MCF 10A (cell line): Measurements from ENCODE around the gene ACTL6B. TPM values are rescaled to one million over a fixed set of nuclear protein-coding genes. Genes with fewer than 3 reads are reported as not detected.

Source experiments
- BruUV-seq: library from RNA; stranded (reverse); fragments of 400-500 nt; replicated peaks from 2 replicates; lab custom pipeline; 2021; lab: Mats Ljungman, UMichigan
- CTCF ChIA-PET: fragments of 300-600 bp; sonication (Branson Sonifier 250); formaldehyde crosslinking; extraction: SDS; loops from one replicate; lab custom pipeline; 2021; ENCODE audit warnings: antibody characterized with exemption, inconsistent platforms; lab: Yijun Ruan, JAX
- POLR2A ChIA-PET: fragments of 300-600, 350-650 bp; sonication (Branson Sonifier 250); formaldehyde crosslinking; extraction: SDS; loops from one replicate; lab custom pipeline; 2020; ENCODE audit warnings: antibody characterized with exemption, inconsistent platforms; lab: Yijun Ruan, JAX
- DNase-seq: peaks from one replicate; pipeline ENCODE4 v3.0.0-alpha.2; 2018; ENCODE audit not compliant: unreplicated experiment
- H3K27ac Mint-ChIP-seq: one replicate; pipeline ENCODE4 v1.8.0; 2022; ENCODE audit warnings: mild to moderate bottlenecking, low read depth, mixed read lengths; ENCODE audit not compliant: unreplicated experiment
- H3K27me3 Mint-ChIP-seq: one replicate; pipeline ENCODE4 v1.8.0; 2022; ENCODE audit warnings: mixed read lengths; ENCODE audit not compliant: insufficient read depth, unreplicated experiment
- H3K36me3 Mint-ChIP-seq: one replicate; pipeline ENCODE4 v1.8.0; 2022; ENCODE audit warnings: mild to moderate bottlenecking, moderate library complexity, mixed read lengths; ENCODE audit not compliant: insufficient read depth, unreplicated experiment
- H3K4me1 Mint-ChIP-seq: one replicate; pipeline ENCODE4 v1.8.0; 2022; ENCODE audit warnings: mixed read lengths; ENCODE audit not compliant: insufficient read depth, unreplicated experiment
- H3K4me3 Mint-ChIP-seq: one replicate; pipeline ENCODE4 v1.8.0; 2022; ENCODE audit warnings: mild to moderate bottlenecking, moderate library complexity, mixed read lengths; ENCODE audit not compliant: unreplicated experiment
- H3K9me3 Mint-ChIP-seq: one replicate; pipeline ENCODE4 v1.8.0; 2022; ENCODE audit warnings: mixed read lengths; ENCODE audit not compliant: unreplicated experiment
- intact Hi-C: fragments of 100-400 bp; cut with micrococcal nuclease; formaldehyde crosslinking; loops from 2 replicates; pipeline ENCODE4 v1.14.1; 2022
- total RNA-seq: library from RNA; stranded (reverse); gene quantifications from 2 replicates; pipeline ENCODE4 v1.2.3, GENCODE V29; 2022
- TF ChIP-seq, protein P1 (sequence below): fragments of 200-600 bp; IDR thresholded peaks from one replicate; pipeline ENCODE4 v1.8.0; 2022; ENCODE audit warnings: antibody characterized with exemption, mild to moderate bottlenecking; ENCODE audit not compliant: unreplicated experiment

Gene ACTL6B
- total RNA-seq, 1 experiment from 2014 or later, result not detected

GRCh38 chr7:100686201-100686821 lies 30.1 kb upstream of the ACTL6B start:
- H3K4me1 Mint-ChIP-seq, result peaks cover under 1% of the 10 kb centered on the region
- no peak overlapping the region for H3K27ac Mint-ChIP-seq
- POLR2A ChIA-PET, result no interaction called here
- H3K9me3 Mint-ChIP-seq, result no peaks in the 10 kb centered on the region
- no peak for DNase-seq
- CTCF ChIA-PET, result interaction anchor here (1.0 kb wide), 1 partner anchor 100 kb away, joined by 3 read pairs; no protein-coding TSS in a partner anchor
- no TSS peak for BruUV-seq
- no peaks in the 10 kb centered on the region for H3K27me3 Mint-ChIP-seq
- peaks cover 49% of the 10 kb centered on the region for H3K36me3 Mint-ChIP-seq
- intact Hi-C loops, result no loop called here
- TF ChIP-seq, protein P1, sequence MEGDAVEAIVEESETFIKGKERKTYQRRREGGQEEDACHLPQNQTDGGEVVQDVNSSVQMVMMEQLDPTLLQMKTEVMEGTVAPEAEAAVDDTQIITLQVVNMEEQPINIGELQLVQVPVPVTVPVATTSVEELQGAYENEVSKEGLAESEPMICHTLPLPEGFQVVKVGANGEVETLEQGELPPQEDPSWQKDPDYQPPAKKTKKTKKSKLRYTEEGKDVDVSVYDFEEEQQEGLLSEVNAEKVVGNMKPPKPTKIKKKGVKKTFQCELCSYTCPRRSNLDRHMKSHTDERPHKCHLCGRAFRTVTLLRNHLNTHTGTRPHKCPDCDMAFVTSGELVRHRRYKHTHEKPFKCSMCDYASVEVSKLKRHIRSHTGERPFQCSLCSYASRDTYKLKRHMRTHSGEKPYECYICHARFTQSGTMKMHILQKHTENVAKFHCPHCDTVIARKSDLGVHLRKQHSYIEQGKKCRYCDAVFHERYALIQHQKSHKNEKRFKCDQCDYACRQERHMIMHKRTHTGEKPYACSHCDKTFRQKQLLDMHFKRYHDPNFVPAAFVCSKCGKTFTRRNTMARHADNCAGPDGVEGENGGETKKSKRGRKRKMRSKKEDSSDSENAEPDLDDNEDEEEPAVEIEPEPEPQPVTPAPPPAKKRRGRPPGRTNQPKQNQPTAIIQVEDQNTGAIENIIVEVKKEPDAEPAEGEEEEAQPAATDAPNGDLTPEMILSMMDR, result no peak
- H3K4me3 Mint-ChIP-seq, result no peak overlapping the region

DNA sequence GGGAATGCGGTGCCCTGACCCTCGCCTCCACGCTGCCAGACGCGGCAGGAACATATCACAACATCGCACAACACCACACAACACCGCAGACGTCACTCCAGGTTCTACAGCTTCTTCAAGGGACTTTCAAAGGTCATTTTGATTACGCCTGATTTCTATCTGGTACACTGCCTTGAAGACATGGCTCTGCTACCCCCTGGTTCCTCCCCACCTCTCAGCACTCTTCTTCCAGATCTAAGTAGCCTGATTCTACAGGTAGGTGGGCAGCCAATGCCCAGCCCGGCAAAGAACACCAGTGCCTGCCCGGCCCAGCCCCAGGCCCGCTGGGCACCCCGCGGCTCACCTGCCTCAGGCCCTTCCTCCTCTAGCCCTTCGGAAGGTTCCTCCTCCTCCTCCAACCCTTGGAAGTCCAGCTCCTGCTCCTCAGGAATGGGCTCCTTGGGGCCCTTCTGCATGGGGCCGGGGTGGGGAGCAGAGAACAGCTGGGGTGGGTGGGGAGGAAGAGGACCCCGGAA lies 29.4 kb upstream of the ACTL6B start:
- BruUV-seq, result no TSS peak
- intact Hi-C loops, result no loop called here
- TF ChIP-seq, protein P1, result no peak
- DNase-seq, result no peak
- Mint-ChIP-seq H3K4me1 (no peaks in the 10 kb centered on the region), H3K27ac (no peak overlapping the region), H3K9me3 (no peaks in the 10 kb centered on the region), H3K27me3 (no peaks in the 10 kb centered on the region), H3K4me3 (no peak overlapping the region), H3K36me3 (peaks cover 52% of the 10 kb centered on the region)
- POLR2A ChIA-PET, result no interaction called here
- CTCF ChIA-PET, result interaction anchor here (0.7 kb wide), 1 partner anchor 121 kb away, joined by 3 read pairs; no protein-coding TSS in a partner anchor

GRCh38 chr7:100685049-100685605 lies 28.9 kb upstream of the ACTL6B start:
- ChIA-PET CTCF (interaction anchor here (0.7 kb wide), 1 partner anchor 120 kb away, joined by 3 read pairs; no protein-coding TSS in a partner anchor), POLR2A (no interaction called here)
- no peak for DNase-seq
- intact Hi-C loops, result no loop called here
- H3K27me3 Mint-ChIP-seq, result no peaks in the 10 kb centered on the region
- H3K27ac Mint-ChIP-seq, result no peak overlapping the region
- H3K36me3 Mint-ChIP-seq, result peaks cover 55% of the 10 kb centered on the region
- no peaks in the 10 kb centered on the region for H3K9me3 Mint-ChIP-seq
- no TSS peak for BruUV-seq
- peaks cover 3% of the 10 kb centered on the region for H3K4me1 Mint-ChIP-seq
- TF ChIP-seq, protein P1, result no peak
- no peak overlapping the region for H3K4me3 Mint-ChIP-seq

DNA sequence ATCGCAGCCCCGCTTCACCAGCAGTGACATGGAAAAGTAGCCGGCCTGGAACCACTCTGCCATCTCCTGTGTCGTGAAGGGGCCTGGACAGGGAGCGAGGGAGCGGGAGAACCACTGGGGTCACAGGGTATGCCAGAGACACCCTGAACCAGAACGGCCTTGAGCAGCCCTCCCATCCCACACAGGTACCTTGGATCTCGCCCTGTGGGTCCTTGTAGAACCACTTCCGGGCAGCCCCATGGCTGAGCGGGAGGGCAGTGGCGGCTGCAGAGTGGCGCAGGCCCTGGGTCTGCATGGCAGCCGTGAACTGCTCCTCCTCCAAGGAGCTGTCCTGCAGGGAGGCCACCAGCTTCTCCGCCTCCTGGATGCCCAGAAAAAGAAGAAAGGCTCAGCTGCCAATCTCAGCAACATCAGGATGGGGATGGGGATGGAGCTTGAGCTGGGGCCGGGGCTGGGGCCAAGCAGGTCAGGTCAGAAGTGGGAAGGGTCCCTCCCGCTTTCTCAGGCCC lies 28.3 kb upstream of the ACTL6B start:
- intact Hi-C loops, result no loop called here

More for the DNA sequence above, 28.3 kb upstream of the ACTL6B start:
- Mint-ChIP-seq H3K36me3 (peaks cover 56% of the 10 kb centered on the region), H3K9me3 (no peaks in the 10 kb centered on the region), H3K27me3 (no peaks in the 10 kb centered on the region), H3K4me3 (no peak overlapping the region), H3K27ac (no peak overlapping the region), H3K4me1 (peaks cover 7% of the 10 kb centered on the region)
- no peak for DNase-seq
- ChIA-PET CTCF (interaction anchor here (0.7 kb wide), 1 partner anchor 120 kb away, joined by 3 read pairs; no protein-coding TSS in a partner anchor), POLR2A (interaction anchor here (0.8 kb wide), 1 partner anchor 191 kb away, joined by 3 read pairs; no protein-coding TSS in a partner anchor)
- TF ChIP-seq, protein P1, result no peak
- no TSS peak for BruUV-seq
